GM23338 (cell line): ENCODE data around the gene CASK. TPM values are rescaled to one million over a fixed set of nuclear protein-coding genes. Genes with fewer than 3 reads are reported as not detected.

Experiments
- ATAC-seq: fragments of 200-7000 bp; cut with Tn5 transposase; 3 replicates; pipeline ENCODE4 v1.9.1; 2020
- DNase-seq: peaks from one replicate; pipeline ENCODE4 v3.0.0-alpha.2; 2015; ENCODE audit warnings: low spot score
- H2AFZ ChIP-seq: fragments of 200-600 bp; sonication (generic); 2 replicates; pipeline ENCODE4 v1.8.0; 2016; ENCODE audit warnings: antibody characterized with exemption, mild to moderate bottlenecking, moderate library complexity
- H3F3A ChIP-seq: fragments of 200-600 bp; sonication (generic); replicated peaks from 2 replicates; pipeline ENCODE4 v1.8.0; 2017; ENCODE audit warnings: antibody characterized with exemption, mixed run types, low read depth
- H3K27ac ChIP-seq: fragments of 200-600 bp; sonication (generic); 2 replicates; pipeline ENCODE4 v1.6.1; 2016; ENCODE audit warnings: low read depth
- H3K27me3 ChIP-seq: fragments of 200-600 bp; sonication (generic); 2 replicates; pipeline ENCODE4 v1.8.0; 2016; ENCODE audit warnings: mild to moderate bottlenecking, mixed run types, moderate library complexity; ENCODE audit not compliant: insufficient read depth
- H3K36me3 ChIP-seq: fragments of 200-600 bp; sonication (generic); 2 replicates; pipeline ENCODE4 v1.8.0; 2016; ENCODE audit warnings: mild to moderate bottlenecking; ENCODE audit not compliant: insufficient read depth
- H3K4me1 ChIP-seq: fragments of 200-600 bp; sonication (generic); 2 replicates; pipeline ENCODE4 v1.8.0; 2016; ENCODE audit warnings: mild to moderate bottlenecking, moderate library complexity; ENCODE audit not compliant: insufficient read depth
- H3K4me2 ChIP-seq: fragments of 200-600 bp; sonication (generic); 2 replicates; pipeline ENCODE4 v1.7.1; 2017; ENCODE audit warnings: mixed run types
- H3K4me3 ChIP-seq: fragments of 200-600 bp; sonication (generic); 2 replicates; pipeline ENCODE4 v1.6.1; 2016; ENCODE audit warnings: mixed run types
- H3K79me2 ChIP-seq: fragments of 200-600 bp; sonication (generic); replicated peaks from 2 replicates; pipeline ENCODE4 v1.8.0; 2017; ENCODE audit warnings: mild to moderate bottlenecking; ENCODE audit not compliant: insufficient read depth
- H3K9me2 ChIP-seq: fragments of 200-600 bp; sonication (generic); 2 replicates; pipeline ENCODE4 v1.8.0; 2017; ENCODE audit not compliant: insufficient read depth
- H4K20me1 ChIP-seq: fragments of 200-600 bp; sonication (generic); replicated peaks from 2 replicates; pipeline ENCODE4 v1.8.0; 2017; ENCODE audit warnings: mild to moderate bottlenecking; ENCODE audit not compliant: insufficient read depth
- H3K27ac Mint-ChIP-seq: 2 replicates; pipeline ENCODE4 v1.8.0; 2020; ENCODE audit warnings: inconsistent platforms, mild to moderate bottlenecking, moderate library complexity, mixed read lengths
- H3K27me3 Mint-ChIP-seq: 3 replicates; pipeline ENCODE4 v1.8.0; 2022; ENCODE audit warnings: low read depth, mild to moderate bottlenecking, moderate library complexity, mixed read lengths, inconsistent platforms; ENCODE audit not compliant: insufficient read depth, poor library complexity
- H3K36me3 Mint-ChIP-seq: 3 replicates; pipeline ENCODE4 v1.8.0; 2021; ENCODE audit warnings: low read depth, mild to moderate bottlenecking, inconsistent platforms, moderate library complexity, mixed read lengths
- H3K4me1 Mint-ChIP-seq: 3 replicates; pipeline ENCODE4 v1.8.0; 2020; ENCODE audit warnings: mild to moderate bottlenecking, inconsistent platforms, mixed read lengths
- H3K4me3 Mint-ChIP-seq: 3 replicates; pipeline ENCODE4 v1.8.0; 2021; ENCODE audit warnings: moderate library complexity, mild to moderate bottlenecking, inconsistent platforms, mixed read lengths
- H3K9me3 Mint-ChIP-seq: 3 replicates; pipeline ENCODE4 v1.8.0; 2020; ENCODE audit warnings: moderate library complexity, mild to moderate bottlenecking, inconsistent platforms, mixed read lengths
- CREB1 ChIP-seq: fragments of 250-450 bp; sonication (Bioruptor Pico); IDR thresholded peaks from 2 replicates; pipeline ENCODE4 v1.5.0; 2020; ENCODE audit warnings: low read depth, mild to moderate bottlenecking, moderate library complexity
- EZH2 ChIP-seq: fragments of 200-600 bp; sonication (generic); IDR thresholded peaks from one replicate; pipeline ENCODE4 v1.8.0; 2017; ENCODE audit warnings: antibody characterized with exemption, mild to moderate bottlenecking, low read depth; ENCODE audit not compliant: unreplicated experiment
- EZH2phosphoT487 ChIP-seq: fragments of 200-600 bp; sonication (generic); IDR thresholded peaks from one replicate; pipeline ENCODE4 v1.8.1; 2018; ENCODE audit warnings: antibody characterized with exemption; ENCODE audit not compliant: unreplicated experiment
- JUNB ChIP-seq: IDR thresholded peaks from one replicate; pipeline ENCODE4 v1.6.1; 2016; ENCODE audit warnings: antibody characterized with exemption; ENCODE audit not compliant: unreplicated experiment
- NANOG ChIP-seq: IDR thresholded peaks from 2 replicates; pipeline ENCODE4 v1.6.1; 2016; ENCODE audit warnings: antibody characterized with exemption, borderline replicate concordance
- POLR2AphosphoS5 ChIP-seq: IDR thresholded peaks from 2 replicates; pipeline ENCODE4 v1.6.1; 2016; ENCODE audit warnings: antibody characterized with exemption, low read depth
- STAT1 ChIP-seq: IDR thresholded peaks from one replicate; pipeline ENCODE4 v1.6.1; 2016; ENCODE audit warnings: antibody characterized with exemption; ENCODE audit not compliant: unreplicated experiment
- ZNF114 ChIP-seq: fragments of 250-450 bp; sonication (Bioruptor Pico); IDR thresholded peaks from 2 replicates; pipeline ENCODE4 v1.5.0; 2020; ENCODE audit warnings: mild to moderate bottlenecking, moderate library complexity
- ZNF331 ChIP-seq: fragments of 250-450 bp; sonication (Bioruptor Pico); IDR thresholded peaks from 2 replicates; pipeline ENCODE4 v1.5.0; 2020; ENCODE audit warnings: low read depth, mild to moderate bottlenecking, moderate library complexity
- polyA plus RNA-seq: library from polyadenylated mRNA; unstranded; fragments of >200 nt; fragmentation: Nextera tagmentation; extraction: Ambion mirVana; gene quantifications from 2 replicates; pipeline ENCODE4 v1.2.1, GENCODE V29; 2016
- total RNA-seq: library from RNA; depleted of rRNA; stranded (reverse); fragments of >200 nt; shearing (Covaris generic); gene quantifications from 2 replicates; pipeline ENCODE4 v1.2.3, GENCODE V29; 2014
- TF ChIP-seq, protein P1 (sequence below): IDR thresholded peaks from 2 replicates; pipeline ENCODE4 v1.6.1; 2016; ENCODE audit warnings: antibody characterized with exemption
- TF ChIP-seq, protein P2 (sequence below), 2 experiments: fragments of 200-600 bp in 1 of 2; sonication (generic) in 1 of 2; conservative IDR thresholded peaks; 2 replicates each; pipeline versions ENCODE4 v1.5.1 to v1.6.1; 2016 to 2017; ENCODE audit warnings: antibody characterized with exemption in 2 of 2, low read depth in 2 of 2, mild to moderate bottlenecking in 2 of 2, moderate library complexity in 1 of 2
- TF ChIP-seq, protein P3 (sequence below): fragments of 250-450 bp; sonication (Bioruptor Pico); IDR thresholded peaks from 2 replicates; pipeline ENCODE4 v1.5.0; 2020; ENCODE audit warnings: mild to moderate bottlenecking, moderate library complexity
- TF ChIP-seq, protein P4 (sequence below): IDR thresholded peaks from one replicate; pipeline ENCODE4 v1.6.1; 2018; ENCODE audit warnings: antibody characterized with exemption; ENCODE audit not compliant: unreplicated experiment

CASK gene
- total and polyA plus RNA-seq, 2 experiments from 2014 or later, result 15.3 to 44.4 TPM

DNA sequence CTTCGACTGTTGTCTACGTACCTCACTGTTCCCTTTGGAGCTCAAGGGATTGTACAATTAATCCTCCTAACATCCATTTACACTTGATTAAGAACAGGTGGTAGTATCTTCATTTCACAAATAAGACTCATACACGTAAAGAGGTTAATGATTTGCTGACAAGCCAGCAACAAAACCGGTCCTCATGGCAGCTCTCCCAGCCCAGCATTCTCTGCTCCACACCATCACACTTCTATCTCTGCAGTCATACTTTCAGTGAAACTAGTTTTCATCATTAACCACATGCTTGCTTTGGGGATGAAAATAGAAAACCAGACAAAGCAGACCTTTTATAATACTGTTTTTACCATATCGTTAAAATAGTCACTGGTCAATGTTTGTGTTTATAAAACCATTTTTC lies 28.7 kb upstream of the CASK start:
- no peaks in the 10 kb centered on the region for H3K9me2 ChIP-seq
- Mint-ChIP-seq H3K4me3 (no peak overlapping the region), H3K36me3 (no peaks in the 10 kb centered on the region), H3K27ac (no peak overlapping the region), H3K27me3 (peaks cover 2% of the 10 kb centered on the region), H3K4me1 (peaks cover 2% of the 10 kb centered on the region; the same call in 2 of the 3 replicates), H3K9me3 (no peaks in the 10 kb centered on the region)
- no peaks in the 10 kb centered on the region for H3F3A ChIP-seq
- no peak overlapping the region for H2AFZ ChIP-seq
- 0 out of 2 replicates have a peak, but pooled peaks cover 4% of the 10 kb centered on the region for H3K4me1 ChIP-seq
- H3K36me3 ChIP-seq, result no peaks in the 10 kb centered on the region
- no peaks in the 10 kb centered on the region for H3K79me2 ChIP-seq
- no peaks in the 10 kb centered on the region for H3K27me3 ChIP-seq
- TF ChIP-seq STAT1 (no peak), ZNF114 (CRISPR knock-in tag) (no peak), EZH2phosphoT487 (no peak), POLR2AphosphoS5 (no peak), ZNF331 (CRISPR knock-in tag) (no peak), JUNB (no peak), EZH2 (no peak), NANOG (no peak), CREB1 (CRISPR knock-in tag) (no peak)
- TF ChIP-seq, protein P1, sequence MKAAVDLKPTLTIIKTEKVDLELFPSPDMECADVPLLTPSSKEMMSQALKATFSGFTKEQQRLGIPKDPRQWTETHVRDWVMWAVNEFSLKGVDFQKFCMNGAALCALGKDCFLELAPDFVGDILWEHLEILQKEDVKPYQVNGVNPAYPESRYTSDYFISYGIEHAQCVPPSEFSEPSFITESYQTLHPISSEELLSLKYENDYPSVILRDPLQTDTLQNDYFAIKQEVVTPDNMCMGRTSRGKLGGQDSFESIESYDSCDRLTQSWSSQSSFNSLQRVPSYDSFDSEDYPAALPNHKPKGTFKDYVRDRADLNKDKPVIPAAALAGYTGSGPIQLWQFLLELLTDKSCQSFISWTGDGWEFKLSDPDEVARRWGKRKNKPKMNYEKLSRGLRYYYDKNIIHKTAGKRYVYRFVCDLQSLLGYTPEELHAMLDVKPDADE, result no peak
- TF ChIP-seq, protein P2, sequence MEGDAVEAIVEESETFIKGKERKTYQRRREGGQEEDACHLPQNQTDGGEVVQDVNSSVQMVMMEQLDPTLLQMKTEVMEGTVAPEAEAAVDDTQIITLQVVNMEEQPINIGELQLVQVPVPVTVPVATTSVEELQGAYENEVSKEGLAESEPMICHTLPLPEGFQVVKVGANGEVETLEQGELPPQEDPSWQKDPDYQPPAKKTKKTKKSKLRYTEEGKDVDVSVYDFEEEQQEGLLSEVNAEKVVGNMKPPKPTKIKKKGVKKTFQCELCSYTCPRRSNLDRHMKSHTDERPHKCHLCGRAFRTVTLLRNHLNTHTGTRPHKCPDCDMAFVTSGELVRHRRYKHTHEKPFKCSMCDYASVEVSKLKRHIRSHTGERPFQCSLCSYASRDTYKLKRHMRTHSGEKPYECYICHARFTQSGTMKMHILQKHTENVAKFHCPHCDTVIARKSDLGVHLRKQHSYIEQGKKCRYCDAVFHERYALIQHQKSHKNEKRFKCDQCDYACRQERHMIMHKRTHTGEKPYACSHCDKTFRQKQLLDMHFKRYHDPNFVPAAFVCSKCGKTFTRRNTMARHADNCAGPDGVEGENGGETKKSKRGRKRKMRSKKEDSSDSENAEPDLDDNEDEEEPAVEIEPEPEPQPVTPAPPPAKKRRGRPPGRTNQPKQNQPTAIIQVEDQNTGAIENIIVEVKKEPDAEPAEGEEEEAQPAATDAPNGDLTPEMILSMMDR (conservative IDR thresholded peaks at IDR 0.05; ENCODE audit: low read depth in 2 of 2), result no peak
- TF ChIP-seq, protein P3, sequence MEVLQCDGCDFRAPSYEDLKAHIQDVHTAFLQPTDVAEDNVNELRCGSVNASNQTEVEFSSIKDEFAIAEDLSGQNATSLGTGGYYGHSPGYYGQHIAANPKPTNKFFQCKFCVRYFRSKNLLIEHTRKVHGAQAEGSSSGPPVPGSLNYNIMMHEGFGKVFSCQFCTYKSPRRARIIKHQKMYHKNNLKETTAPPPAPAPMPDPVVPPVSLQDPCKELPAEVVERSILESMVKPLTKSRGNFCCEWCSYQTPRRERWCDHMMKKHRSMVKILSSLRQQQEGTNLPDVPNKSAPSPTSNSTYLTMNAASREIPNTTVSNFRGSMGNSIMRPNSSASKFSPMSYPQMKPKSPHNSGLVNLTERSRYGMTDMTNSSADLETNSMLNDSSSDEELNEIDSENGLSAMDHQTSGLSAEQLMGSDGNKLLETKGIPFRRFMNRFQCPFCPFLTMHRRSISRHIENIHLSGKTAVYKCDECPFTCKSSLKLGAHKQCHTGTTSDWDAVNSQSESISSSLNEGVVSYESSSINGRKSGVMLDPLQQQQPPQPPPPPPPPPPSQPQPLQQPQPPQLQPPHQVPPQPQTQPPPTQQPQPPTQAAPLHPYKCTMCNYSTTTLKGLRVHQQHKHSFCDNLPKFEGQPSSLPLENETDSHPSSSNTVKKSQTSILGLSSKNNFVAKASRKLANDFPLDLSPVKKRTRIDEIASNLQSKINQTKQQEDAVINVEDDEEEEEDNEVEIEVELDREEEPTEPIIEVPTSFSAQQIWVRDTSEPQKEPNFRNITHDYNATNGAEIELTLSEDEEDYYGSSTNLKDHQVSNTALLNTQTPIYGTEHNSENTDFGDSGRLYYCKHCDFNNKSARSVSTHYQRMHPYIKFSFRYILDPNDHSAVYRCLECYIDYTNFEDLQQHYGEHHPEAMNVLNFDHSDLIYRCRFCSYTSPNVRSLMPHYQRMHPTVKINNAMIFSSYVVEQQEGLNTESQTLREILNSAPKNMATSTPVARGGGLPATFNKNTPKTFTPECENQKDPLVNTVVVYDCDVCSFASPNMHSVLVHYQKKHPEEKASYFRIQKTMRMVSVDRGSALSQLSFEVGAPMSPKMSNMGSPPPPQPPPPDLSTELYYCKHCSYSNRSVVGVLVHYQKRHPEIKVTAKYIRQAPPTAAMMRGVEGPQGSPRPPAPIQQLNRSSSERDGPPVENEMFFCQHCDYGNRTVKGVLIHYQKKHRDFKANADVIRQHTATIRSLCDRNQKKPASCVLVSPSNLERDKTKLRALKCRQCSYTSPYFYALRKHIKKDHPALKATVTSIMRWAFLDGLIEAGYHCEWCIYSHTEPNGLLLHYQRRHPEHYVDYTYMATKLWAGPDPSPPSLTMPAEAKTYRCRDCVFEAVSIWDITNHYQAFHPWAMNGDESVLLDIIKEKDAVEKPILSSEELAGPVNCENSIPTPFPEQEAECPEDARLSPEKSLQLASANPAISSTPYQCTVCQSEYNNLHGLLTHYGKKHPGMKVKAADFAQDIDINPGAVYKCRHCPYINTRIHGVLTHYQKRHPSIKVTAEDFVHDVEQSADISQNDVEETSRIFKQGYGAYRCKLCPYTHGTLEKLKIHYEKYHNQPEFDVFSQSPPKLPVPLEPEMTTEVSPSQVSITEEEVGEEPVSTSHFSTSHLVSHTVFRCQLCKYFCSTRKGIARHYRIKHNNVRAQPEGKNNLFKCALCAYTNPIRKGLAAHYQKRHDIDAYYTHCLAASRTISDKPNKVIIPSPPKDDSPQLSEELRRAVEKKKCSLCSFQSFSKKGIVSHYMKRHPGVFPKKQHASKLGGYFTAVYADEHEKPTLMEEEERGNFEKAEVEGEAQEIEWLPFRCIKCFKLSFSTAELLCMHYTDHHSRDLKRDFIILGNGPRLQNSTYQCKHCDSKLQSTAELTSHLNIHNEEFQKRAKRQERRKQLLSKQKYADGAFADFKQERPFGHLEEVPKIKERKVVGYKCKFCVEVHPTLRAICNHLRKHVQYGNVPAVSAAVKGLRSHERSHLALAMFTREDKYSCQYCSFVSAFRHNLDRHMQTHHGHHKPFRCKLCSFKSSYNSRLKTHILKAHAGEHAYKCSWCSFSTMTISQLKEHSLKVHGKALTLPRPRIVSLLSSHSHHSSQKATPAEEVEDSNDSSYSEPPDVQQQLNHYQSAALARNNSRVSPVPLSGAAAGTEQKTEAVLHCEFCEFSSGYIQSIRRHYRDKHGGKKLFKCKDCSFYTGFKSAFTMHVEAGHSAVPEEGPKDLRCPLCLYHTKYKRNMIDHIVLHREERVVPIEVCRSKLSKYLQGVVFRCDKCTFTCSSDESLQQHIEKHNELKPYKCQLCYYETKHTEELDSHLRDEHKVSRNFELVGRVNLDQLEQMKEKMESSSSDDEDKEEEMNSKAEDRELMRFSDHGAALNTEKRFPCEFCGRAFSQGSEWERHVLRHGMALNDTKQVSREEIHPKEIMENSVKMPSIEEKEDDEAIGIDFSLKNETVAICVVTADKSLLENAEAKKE (CRISPR knock-in tag), result no peak
- TF ChIP-seq, protein P4, sequence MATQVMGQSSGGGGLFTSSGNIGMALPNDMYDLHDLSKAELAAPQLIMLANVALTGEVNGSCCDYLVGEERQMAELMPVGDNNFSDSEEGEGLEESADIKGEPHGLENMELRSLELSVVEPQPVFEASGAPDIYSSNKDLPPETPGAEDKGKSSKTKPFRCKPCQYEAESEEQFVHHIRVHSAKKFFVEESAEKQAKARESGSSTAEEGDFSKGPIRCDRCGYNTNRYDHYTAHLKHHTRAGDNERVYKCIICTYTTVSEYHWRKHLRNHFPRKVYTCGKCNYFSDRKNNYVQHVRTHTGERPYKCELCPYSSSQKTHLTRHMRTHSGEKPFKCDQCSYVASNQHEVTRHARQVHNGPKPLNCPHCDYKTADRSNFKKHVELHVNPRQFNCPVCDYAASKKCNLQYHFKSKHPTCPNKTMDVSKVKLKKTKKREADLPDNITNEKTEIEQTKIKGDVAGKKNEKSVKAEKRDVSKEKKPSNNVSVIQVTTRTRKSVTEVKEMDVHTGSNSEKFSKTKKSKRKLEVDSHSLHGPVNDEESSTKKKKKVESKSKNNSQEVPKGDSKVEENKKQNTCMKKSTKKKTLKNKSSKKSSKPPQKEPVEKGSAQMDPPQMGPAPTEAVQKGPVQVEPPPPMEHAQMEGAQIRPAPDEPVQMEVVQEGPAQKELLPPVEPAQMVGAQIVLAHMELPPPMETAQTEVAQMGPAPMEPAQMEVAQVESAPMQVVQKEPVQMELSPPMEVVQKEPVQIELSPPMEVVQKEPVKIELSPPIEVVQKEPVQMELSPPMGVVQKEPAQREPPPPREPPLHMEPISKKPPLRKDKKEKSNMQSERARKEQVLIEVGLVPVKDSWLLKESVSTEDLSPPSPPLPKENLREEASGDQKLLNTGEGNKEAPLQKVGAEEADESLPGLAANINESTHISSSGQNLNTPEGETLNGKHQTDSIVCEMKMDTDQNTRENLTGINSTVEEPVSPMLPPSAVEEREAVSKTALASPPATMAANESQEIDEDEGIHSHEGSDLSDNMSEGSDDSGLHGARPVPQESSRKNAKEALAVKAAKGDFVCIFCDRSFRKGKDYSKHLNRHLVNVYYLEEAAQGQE, result no peak
- H4K20me1 ChIP-seq, result no peaks in the 10 kb centered on the region
- ATAC-seq (no peak), DNase-seq (no peak)
- no peak overlapping the region for H3K4me3 ChIP-seq
- H3K4me2 ChIP-seq, result no peak overlapping the region
- no peak overlapping the region for H3K27ac ChIP-seq
